ENCODE results near the gene P2RX1. TPM values are rescaled to one million over a fixed set of nuclear protein-coding genes. Genes with fewer than 3 reads are reported as not detected.

P2RX1 gene
- total RNA-seq, 2 donors from 2014 or later: 39.2 to 45.4 TPM

GRCh38 chr17:3914312-3914670, 2.0 kb downstream of the P2RX1 start:
- ATAC-seq (no peak), DNase-seq (no peak)
- Histone ChIP-seq H3K4me1 (peaks cover 17% of the 10 kb centered on the region), H3K27me3 (no peaks in the 10 kb centered on the region), H3K4me3 (no peak overlapping the region), H3K27ac (no peak overlapping the region), H3K36me3 (replicated peaks in 1 of 2; ENCODE audit: insufficient read depth in 1 of 2, low read depth in 2 of 2) (no peaks in the 10 kb centered on the region), H3K9me3 (no peaks in the 10 kb centered on the region)
- TF ChIP-seq POLR2A (IDR thresholded peaks at IDR 0.05) (no peak), CTCF (IDR thresholded peaks at IDR 0.05) (no peak)
- WGBS, 2 donors: 82% methylated on average over 10 of the region's 10 CpGs; no CpG with 5 or more reads in 1 of the 2 donors
- intact Hi-C loops (cut with DNase I): loop anchor here (10.0 kb wide), 1 partner anchor 161 kb away; no protein-coding TSS in a partner anchor

GRCh38 chr17:3913531-3914311, 2.5 kb downstream of the P2RX1 start:
- no peak overlapping the region for H3K4me3 ChIP-seq
- DNase-seq (peak; percentile 82 to 85 (median 82)), ATAC-seq (peak; percentile 91)
- H3K27ac ChIP-seq: no peak overlapping the region
- no peaks in the 10 kb centered on the region for H3K36me3 ChIP-seq (replicated peaks in 1 of 2; ENCODE audit: insufficient read depth in 1 of 2, low read depth in 2 of 2)
- WGBS, 2 donors: 24 to 44% methylated on average over 8 to 17 of the region's 17 CpGs
- peak; percentile 93 to 95 (median 95) for TF ChIP-seq CTCF (IDR thresholded peaks at IDR 0.05)
- no peak for TF ChIP-seq POLR2A (IDR thresholded peaks at IDR 0.05)
- H3K9me3 ChIP-seq: no peaks in the 10 kb centered on the region
- H3K4me1 ChIP-seq: peaks cover 17% of the 10 kb centered on the region
- H3K27me3 ChIP-seq: no peaks in the 10 kb centered on the region
- intact Hi-C loops (cut with DNase I): loop anchor here (10.0 kb wide), 1 partner anchor 161 kb away; no protein-coding TSS in a partner anchor

- no peaks in the 10 kb centered on the region for H3K36me3 ChIP-seq (replicated peaks in 1 of 2; ENCODE audit: insufficient read depth in 1 of 2, low read depth in 2 of 2)
- no peak overlapping the region for H3K4me3 ChIP-seq
- intact Hi-C loops (cut with DNase I): loop anchor here (10.0 kb wide), 1 partner anchor 162 kb away; no protein-coding TSS in a partner anchor
- DNase-seq: no peak
- no peaks in the 10 kb centered on the region for H3K9me3 ChIP-seq
- WGBS, 2 donors: 100% methylated on average over 2 of the region's 2 CpGs
- TF ChIP-seq POLR2A (IDR thresholded peaks at IDR 0.05): no peak
- peaks cover 17% of the 10 kb centered on the region for H3K4me1 ChIP-seq
- no peak for ATAC-seq
- no peak overlapping the region for H3K27ac ChIP-seq
- H3K27me3 ChIP-seq: no peaks in the 10 kb centered on the region
These were observed 3.4 kb downstream of the P2RX1 start for GRCh38 chr17:3912827-3913226.

GRCh38 chr17:3911271-3912053, 4.8 kb downstream of the P2RX1 start:
- Histone ChIP-seq H3K9me3 (no peaks in the 10 kb centered on the region), H3K4me3 (no peak overlapping the region), H3K27ac (no peak overlapping the region), H3K36me3 (replicated peaks in 1 of 2; ENCODE audit: insufficient read depth in 1 of 2, low read depth in 2 of 2) (no peaks in the 10 kb centered on the region), H3K27me3 (no peaks in the 10 kb centered on the region), H3K4me1 (peaks cover 7% of the 10 kb centered on the region)
- WGBS, 2 donors: 68 to 87% methylated on average over 22 to 30 of the region's 30 CpGs
- no peak for ATAC-seq
- intact Hi-C loops (cut with DNase I): loop anchor here (10.0 kb wide), 1 partner anchor 163 kb away; no protein-coding TSS in a partner anchor
- no peak for TF ChIP-seq CTCF (IDR thresholded peaks at IDR 0.05)
- TF ChIP-seq POLR2A (IDR thresholded peaks at IDR 0.05): no peak
- DNase-seq: peak in 1 of 4 donors; percentile 22

All from body of pancreas (tissue), 4 donors.